HEK293 (cell line): Measurements from ENCODE around the gene TULP1.

ENCODE experiments used
- KLF9 ChIP-seq: fragments of 450-650 bp; formaldehyde crosslinking; IDR thresholded peaks from 2 replicates; pipeline ENCODE4 v1.5.1; 2016; ENCODE audit warnings: missing biosample characterization, missing genetic modification characterization, low read depth
- MZF1 ChIP-seq: fragments of 450-650 bp; formaldehyde crosslinking; IDR thresholded peaks from 2 replicates; pipeline ENCODE4 v1.5.1; 2017; ENCODE audit warnings: missing biosample characterization, missing genetic modification characterization, borderline replicate concordance
- TSHZ1 ChIP-seq: fragments of 450-650 bp; formaldehyde crosslinking; IDR thresholded peaks from 2 replicates; pipeline ENCODE4 v1.5.1; 2016; ENCODE audit warnings: missing biosample characterization, missing genetic modification characterization, borderline replicate concordance
- WT1 ChIP-seq: fragments of 450-650 bp; formaldehyde crosslinking; IDR thresholded peaks from 2 replicates; pipeline ENCODE4 v1.5.1; 2016; ENCODE audit warnings: missing biosample characterization, missing genetic modification characterization
- ZBTB11 ChIP-seq: fragments of 450-650 bp; formaldehyde crosslinking; conservative IDR thresholded peaks from 2 replicates; pipeline ENCODE4 v1.5.1; 2016; ENCODE audit warnings: low read depth, missing biosample characterization, missing genetic modification characterization
- ZNF121 ChIP-seq: fragments of 450-650 bp; formaldehyde crosslinking; IDR thresholded peaks from 2 replicates; pipeline ENCODE4 v1.5.1; 2016; ENCODE audit warnings: missing biosample characterization, missing genetic modification characterization
- ZNF169 ChIP-seq: fragments of 450-650 bp; formaldehyde crosslinking; IDR thresholded peaks from 2 replicates; pipeline ENCODE4 v1.5.1; 2016; ENCODE audit warnings: missing biosample characterization, missing genetic modification characterization
- ZNF24 ChIP-seq: fragments of 450-650 bp; formaldehyde crosslinking; IDR thresholded peaks from 2 replicates; pipeline ENCODE4 v1.5.1; 2016; ENCODE audit warnings: missing biosample characterization, missing genetic modification characterization
- ZNF510 ChIP-seq: fragments of 450-650 bp; formaldehyde crosslinking; IDR thresholded peaks from 2 replicates; pipeline ENCODE4 v1.5.1; 2018; ENCODE audit warnings: mild to moderate bottlenecking, missing genetic modification characterization, missing biosample characterization; ENCODE audit not compliant: insufficient replicate concordance
- ZNF518A ChIP-seq: fragments of 450-650 bp; formaldehyde crosslinking; conservative IDR thresholded peaks from 2 replicates; pipeline ENCODE4 v1.5.1; 2016; ENCODE audit warnings: low read depth, missing biosample characterization, missing genetic modification characterization
- ZNF623 ChIP-seq: fragments of 450-650 bp; formaldehyde crosslinking; IDR thresholded peaks from 2 replicates; pipeline ENCODE4 v1.5.1; 2016; ENCODE audit warnings: missing biosample characterization, missing genetic modification characterization
- ZNF768 ChIP-seq: fragments of 450-650 bp; formaldehyde crosslinking; IDR thresholded peaks from 2 replicates; pipeline ENCODE4 v1.5.1; 2018; ENCODE audit warnings: missing biosample characterization, mild to moderate bottlenecking, missing genetic modification characterization
- ZNF777 ChIP-seq: fragments of 450-650 bp; formaldehyde crosslinking; IDR thresholded peaks from 2 replicates; pipeline ENCODE4 v1.5.1; 2017; ENCODE audit warnings: missing biosample characterization, missing genetic modification characterization, borderline replicate concordance
- ZNF792 ChIP-seq: fragments of 450-650 bp; formaldehyde crosslinking; IDR thresholded peaks from 2 replicates; pipeline ENCODE4 v1.5.1; 2016; ENCODE audit warnings: missing biosample characterization, missing genetic modification characterization
- ZNF843 ChIP-seq: fragments of 450-650 bp; formaldehyde crosslinking; IDR thresholded peaks from 2 replicates; pipeline ENCODE4 v1.5.1; 2016; ENCODE audit warnings: missing biosample characterization, missing genetic modification characterization
- ZSCAN23 ChIP-seq: fragments of 450-650 bp; formaldehyde crosslinking; IDR thresholded peaks from 2 replicates; pipeline ENCODE4 v1.5.1; 2016; ENCODE audit warnings: missing biosample characterization, missing genetic modification characterization
- TF ChIP-seq, protein P1 (sequence below): fragments of 450-650 bp; formaldehyde crosslinking; IDR thresholded peaks from 2 replicates; pipeline ENCODE4 v1.5.1; 2016; ENCODE audit warnings: missing biosample characterization, missing genetic modification characterization
- TF ChIP-seq, protein P2 (sequence below): fragments of 450-650 bp; IDR thresholded peaks from 2 replicates; pipeline ENCODE4 v1.5.1; 2018; ENCODE audit warnings: missing biosample characterization, mild to moderate bottlenecking, missing genetic modification characterization
- TF ChIP-seq, protein P3 (sequence below): fragments of 450-650 bp; formaldehyde crosslinking; IDR thresholded peaks from 2 replicates; pipeline ENCODE4 v1.5.1; 2017; ENCODE audit warnings: missing biosample characterization, missing genetic modification characterization
- TF ChIP-seq, protein P4 (sequence below): fragments of 450-650 bp; formaldehyde crosslinking; IDR thresholded peaks from 2 replicates; pipeline ENCODE4 v1.5.1; 2016; ENCODE audit warnings: missing biosample characterization, missing genetic modification characterization

Gene TULP1

DNA sequence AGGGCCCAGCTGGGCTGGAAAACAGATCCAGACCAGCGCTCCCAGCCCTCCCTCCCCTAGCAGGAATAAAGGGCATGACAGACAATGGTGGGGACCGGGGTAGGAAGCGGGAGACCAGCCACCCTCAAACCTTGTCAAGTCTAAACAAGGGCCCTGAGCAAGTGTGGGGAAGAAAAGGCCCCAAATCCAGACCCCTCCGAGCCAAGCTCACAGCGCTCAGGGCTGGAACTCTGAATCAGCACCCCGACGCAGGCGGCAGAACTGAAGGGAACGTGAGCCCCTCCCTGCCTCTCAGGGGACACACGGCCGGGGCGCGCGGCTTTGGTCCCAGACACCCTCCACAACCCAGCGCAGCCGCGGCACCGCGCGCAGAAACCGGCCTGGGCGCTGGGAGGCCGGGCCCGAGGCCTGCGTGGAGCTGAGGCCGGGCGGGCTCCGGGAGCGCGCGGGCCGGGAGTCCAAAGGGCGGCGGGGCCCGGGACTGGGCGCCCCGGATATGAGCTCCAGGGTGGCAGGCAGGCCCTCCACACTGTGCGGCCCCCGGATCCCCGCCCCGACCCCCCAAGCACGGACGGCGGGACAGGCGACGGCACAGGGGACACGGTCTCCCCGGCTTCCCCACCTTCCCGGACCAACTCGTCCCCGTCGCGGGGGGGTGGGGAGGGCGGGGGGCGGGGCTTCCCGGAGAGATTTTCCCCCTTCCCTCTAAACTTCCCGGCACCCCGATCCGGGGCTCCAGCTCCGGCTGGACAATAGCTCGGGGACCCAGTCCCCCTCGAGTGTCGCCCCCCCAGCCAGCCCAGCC lies 16.5 kb downstream of the TULP1 start (continued):
- TF ChIP-seq ZNF518A (tag by site-specific recombination): no peak
- TF ChIP-seq, protein P1, sequence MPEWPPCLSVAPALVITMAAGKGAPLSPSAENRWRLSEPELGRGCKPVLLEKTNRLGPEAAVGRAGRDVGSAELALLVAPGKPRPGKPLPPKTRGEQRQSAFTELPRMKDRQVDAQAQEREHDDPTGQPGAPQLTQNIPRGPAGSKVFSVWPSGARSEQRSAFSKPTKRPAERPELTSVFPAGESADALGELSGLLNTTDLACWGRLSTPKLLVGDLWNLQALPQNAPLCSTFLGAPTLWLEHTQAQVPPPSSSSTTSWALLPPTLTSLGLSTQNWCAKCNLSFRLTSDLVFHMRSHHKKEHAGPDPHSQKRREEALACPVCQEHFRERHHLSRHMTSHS: no peak
- TF ChIP-seq ZNF169: no peak
- no peak for TF ChIP-seq ZBTB11 (tag by site-specific recombination)
- TF ChIP-seq TSHZ1 (tag by site-specific recombination): no peak
- no peak for TF ChIP-seq ZNF510 (tag by site-specific recombination)
- no peak for TF ChIP-seq MZF1 (tag by site-specific recombination)
- TF ChIP-seq WT1: no peak
- no peak for TF ChIP-seq ZNF792 (tag by site-specific recombination)
- TF ChIP-seq, protein P2, sequence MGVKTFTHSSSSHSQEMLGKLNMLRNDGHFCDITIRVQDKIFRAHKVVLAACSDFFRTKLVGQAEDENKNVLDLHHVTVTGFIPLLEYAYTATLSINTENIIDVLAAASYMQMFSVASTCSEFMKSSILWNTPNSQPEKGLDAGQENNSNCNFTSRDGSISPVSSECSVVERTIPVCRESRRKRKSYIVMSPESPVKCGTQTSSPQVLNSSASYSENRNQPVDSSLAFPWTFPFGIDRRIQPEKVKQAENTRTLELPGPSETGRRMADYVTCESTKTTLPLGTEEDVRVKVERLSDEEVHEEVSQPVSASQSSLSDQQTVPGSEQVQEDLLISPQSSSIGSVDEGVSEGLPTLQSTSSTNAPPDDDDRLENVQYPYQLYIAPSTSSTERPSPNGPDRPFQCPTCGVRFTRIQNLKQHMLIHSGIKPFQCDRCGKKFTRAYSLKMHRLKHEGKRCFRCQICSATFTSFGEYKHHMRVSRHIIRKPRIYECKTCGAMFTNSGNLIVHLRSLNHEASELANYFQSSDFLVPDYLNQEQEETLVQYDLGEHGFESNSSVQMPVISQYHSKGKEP (tag by site-specific recombination): no peak
- TF ChIP-seq ZNF777 (tag by site-specific recombination): no peak
- no peak for TF ChIP-seq ZNF623 (tag by site-specific recombination)
- TF ChIP-seq, protein P3, sequence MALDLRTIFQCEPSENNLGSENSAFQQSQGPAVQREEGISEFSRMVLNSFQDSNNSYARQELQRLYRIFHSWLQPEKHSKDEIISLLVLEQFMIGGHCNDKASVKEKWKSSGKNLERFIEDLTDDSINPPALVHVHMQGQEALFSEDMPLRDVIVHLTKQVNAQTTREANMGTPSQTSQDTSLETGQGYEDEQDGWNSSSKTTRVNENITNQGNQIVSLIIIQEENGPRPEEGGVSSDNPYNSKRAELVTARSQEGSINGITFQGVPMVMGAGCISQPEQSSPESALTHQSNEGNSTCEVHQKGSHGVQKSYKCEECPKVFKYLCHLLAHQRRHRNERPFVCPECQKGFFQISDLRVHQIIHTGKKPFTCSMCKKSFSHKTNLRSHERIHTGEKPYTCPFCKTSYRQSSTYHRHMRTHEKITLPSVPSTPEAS: no peak
- TF ChIP-seq ZNF843: no peak
- TF ChIP-seq ZNF768: no peak
- peak; percentile 63; the same call in 1 of the 2 replicates for TF ChIP-seq KLF9 (tag by site-specific recombination)
- no peak for TF ChIP-seq ZSCAN23
- peak; percentile 96 for TF ChIP-seq ZNF121 (tag by site-specific recombination)
- TF ChIP-seq ZNF24 (tag by site-specific recombination): no peak
- TF ChIP-seq, protein P4, sequence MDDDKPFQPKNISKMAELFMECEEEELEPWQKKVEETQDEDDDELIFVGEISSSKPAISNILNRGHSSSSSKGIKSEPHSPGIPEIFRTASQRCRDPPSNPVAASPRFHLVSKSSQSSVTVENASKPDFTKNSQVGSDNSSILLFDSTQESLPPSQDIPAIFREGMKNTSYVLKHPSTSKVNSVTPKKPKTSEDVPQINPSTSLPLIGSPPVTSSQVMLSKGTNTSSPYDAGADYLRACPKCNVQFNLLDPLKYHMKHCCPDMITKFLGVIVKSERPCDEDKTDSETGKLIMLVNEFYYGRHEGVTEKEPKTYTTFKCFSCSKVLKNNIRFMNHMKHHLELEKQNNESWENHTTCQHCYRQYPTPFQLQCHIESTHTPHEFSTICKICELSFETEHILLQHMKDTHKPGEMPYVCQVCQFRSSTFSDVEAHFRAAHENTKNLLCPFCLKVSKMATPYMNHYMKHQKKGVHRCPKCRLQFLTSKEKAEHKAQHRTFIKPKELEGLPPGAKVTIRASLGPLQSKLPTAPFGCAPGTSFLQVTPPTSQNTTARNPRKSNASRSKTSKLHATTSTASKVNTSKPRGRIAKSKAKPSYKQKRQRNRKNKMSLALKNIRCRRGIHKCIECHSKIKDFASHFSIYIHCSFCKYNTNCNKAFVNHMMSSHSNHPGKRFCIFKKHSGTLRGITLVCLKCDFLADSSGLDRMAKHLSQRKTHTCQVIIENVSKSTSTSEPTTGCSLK (tag by site-specific recombination): no peak
